GM18498 (cell line): ENCODE data around the gene UVSSA.

Source experiments
- ATAC-seq: cut with Tn5 transposase; IDR thresholded peaks from one replicate; pipeline ENCODE4 v1.9.1; 2021; ENCODE audit warnings: mild to moderate bottlenecking, moderate library complexity; ENCODE audit not compliant: unreplicated experiment

UVSSA gene

DNA sequence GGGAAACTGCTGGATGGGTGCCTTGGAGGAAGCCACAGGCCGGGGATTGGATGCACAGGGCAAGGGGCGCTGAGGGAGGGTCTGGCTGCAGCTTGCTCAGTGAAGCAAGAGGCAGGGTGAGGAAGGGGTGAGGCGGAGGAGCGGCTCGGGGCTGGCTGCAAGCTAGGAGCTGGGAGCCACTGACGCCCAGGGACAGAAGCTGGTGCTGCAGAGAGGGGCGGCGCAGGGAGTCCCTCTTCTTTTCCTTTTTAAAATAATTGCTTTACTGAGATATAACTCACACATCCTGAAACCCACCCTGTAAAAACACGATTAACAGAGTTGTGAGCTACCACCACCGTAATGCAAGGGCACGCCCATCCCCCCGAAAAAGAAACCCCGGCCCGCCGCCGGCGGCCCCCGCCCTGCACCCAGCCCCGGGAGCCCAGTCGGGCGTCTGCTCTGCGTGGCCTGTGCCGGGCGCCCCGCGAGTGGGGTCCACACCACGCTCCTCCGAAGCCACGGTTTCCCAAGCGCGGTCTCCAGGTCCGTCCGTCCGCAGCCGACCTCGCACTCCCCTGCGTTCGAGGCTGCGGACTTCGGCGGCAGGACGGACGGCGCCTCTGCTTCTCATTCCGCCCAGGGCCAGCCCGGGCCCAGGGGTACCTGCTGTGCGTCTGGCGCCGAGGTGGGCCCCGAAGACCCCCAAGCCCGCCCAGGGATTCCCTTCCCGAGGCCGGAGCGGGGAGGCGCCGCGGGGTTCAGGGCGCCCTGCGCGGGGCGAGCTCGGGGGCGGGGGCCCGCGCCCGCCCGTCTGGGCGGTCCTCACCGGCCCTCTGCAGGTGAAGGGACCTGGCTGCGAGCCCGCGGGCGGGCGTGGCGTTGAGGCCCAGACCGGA, 866 bp upstream of the UVSSA start:
- peak; percentile 5 for ATAC-seq

DNA sequence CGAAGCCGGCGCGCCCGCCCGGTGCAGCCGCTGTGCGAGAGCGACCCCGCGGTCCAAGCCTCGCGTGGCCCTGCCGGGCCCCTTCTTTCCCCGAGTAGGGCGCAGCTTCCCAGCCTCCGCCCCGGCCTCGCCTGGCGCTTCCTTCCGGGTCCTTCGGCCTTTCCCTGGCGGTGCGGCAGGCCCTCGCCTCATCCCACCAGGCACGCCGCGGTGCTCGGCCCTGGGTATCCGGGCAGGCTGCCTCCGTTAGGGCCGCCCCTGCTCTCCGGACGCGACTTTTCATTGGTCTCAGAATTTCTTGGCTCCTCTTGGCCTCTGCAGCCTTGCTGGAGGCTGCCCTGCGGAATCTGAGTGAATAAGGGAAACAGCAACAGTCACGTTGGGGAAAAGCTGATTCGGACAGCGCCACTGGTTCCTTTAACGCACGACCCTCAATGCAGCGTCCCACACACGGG, 429 bp downstream of the UVSSA start:
- ATAC-seq: peak; percentile 34

DNA sequence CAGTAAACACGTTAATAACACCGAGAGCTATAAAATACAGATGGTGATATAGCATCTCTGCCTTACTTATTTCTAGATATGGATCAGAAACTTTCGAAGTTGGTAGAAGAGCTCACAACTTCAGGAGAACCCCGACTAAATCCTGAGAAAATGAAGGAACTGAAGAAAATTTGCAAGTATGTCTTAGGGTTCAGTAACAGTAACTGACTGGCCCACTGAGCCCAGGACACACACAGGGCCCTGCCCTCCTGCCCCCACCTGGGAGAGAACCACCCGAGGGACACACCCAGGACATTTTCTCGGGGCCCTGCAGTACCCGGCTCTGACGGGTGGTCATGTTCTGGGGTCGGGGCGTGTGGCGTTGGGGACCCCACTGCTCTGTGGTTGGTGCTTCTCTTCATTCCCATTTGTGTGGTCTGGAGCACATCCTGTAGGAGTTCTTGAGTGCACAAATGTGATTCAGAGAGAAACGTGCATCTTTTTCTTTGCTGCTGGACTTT, 1.1 kb downstream of the UVSSA start:
- ATAC-seq: no peak

DNA sequence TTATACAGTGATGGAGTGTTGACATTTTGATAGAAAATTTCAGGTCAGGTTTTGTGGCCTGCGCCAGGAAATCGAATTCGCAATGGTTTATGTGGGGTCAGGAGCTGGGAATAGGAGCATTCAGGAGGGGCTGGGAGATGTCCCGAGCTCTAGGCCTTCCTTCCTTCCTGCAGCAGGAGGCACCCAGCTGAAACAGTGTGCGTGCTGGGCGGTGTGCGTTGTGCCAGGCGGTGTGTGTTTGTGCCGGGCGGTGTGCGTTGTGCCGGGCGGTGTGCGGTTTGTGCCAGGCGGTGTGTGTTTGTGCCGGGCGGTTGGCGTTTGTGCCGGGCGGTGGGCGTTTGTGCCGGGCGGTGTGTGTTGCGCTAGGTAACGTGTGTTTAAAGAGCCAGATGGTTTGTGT, 1.7 kb downstream of the UVSSA start:
- no peak for ATAC-seq

DNA sequence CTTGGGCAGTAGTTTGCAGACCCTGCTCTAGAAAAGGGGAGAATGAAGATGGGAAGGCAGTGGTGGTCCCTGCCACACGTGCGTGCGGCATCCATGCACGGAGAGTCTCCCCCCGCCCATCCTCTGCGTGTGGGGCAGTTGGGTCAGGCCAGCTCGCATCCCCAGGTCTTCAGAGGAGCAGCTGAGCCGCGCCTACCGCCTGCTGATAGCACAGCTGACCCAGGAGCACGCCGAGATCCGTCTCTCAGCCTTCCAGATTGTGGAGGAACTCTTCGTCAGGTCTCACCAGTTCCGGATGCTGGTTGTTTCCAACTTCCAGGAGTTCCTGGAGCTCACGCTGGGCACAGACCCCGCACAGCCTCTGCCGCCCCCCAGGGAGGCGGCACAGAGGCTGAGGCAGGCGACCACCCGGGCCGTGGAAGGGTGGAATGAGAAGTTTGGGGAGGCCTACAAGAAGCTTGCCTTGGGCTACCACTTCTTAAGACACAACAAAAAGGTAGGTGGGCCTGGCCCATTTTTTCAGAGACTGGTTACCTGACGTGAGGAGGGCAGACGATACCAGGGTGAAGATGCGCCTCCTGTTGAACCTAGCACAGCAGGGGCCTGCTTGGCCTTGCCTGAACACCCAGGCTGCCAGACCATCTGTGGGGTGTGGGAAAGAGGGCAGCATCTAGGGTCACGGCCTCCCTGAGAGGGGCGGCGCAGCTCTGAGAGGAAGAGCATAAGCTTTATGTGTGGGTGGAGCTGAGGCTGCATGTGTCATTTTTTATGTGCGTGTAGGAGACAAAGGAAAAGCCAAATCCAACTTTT, 2.6 kb downstream of the UVSSA start:
- ATAC-seq: no peak

DNA sequence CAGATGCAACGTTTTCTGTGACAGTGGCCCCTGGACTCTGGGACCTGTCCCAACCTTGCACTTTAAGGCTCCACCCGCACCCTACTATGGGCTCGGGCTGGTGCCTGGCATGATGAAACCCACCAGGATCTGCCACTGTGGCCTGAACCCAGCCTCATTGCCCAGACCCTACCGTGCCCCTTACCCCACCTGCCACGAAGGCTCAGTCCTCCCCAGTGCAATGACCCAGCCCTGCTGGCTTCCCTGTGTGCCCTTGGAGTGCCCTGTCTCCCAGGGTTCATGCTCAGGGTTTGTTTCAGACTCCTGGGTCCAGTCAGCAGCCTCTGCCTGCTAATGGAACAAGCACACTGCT, 3.1 kb downstream of the UVSSA start:
- ATAC-seq: no peak

DNA sequence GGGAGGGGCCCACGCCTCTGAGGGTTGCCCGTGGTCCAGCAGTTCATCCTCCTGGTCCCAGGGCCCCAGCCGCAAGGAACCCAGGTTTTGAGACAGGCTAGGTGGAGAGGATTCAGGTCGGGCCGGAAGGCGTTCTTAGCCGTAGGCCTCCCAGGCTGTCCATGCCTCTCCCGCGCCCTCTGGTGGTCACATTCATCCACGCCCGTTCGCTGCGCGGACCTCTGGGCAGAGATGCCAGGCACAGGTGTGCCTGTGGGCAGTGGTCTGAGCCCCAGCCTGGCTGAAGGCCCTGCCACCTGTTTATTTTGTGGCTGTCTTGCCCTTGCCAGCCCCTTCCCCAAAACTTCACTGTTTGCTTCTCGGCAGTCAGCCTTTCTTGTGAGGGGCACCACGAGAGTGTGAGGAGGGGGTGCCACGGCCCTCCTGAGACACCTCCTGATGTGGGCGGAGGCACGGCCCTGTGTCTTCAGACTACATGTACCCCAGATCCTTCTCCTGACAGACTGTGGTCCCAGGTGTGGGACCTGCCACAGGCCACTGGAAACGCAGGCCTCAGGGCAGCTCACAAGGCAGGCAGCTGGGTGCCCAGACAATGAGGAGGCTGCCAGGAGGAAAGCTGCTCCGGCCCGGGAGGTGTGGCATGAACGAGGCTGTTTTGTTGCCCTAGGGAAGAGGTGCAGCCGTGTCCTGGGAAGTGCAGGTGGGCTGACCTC, 5.0 kb downstream of the UVSSA start:
- no peak for ATAC-seq

DNA sequence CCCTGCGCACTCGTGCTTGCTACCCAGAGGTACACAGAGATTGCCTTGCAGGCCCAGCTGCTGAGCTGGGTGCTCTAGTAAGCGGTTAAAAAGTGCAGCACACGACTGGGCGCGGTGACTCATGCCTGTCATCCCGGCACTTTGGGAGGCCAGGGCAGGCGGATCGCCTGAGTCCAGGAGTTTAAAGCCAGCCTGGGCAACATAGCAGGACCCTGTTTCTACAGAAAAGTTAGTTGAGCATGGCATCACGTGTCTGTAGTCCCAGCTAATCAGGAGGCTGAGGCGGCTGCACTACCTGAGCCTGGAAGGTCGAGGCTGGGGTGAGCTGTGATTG, 5.5 kb downstream of the UVSSA start:
- no peak for ATAC-seq

DNA sequence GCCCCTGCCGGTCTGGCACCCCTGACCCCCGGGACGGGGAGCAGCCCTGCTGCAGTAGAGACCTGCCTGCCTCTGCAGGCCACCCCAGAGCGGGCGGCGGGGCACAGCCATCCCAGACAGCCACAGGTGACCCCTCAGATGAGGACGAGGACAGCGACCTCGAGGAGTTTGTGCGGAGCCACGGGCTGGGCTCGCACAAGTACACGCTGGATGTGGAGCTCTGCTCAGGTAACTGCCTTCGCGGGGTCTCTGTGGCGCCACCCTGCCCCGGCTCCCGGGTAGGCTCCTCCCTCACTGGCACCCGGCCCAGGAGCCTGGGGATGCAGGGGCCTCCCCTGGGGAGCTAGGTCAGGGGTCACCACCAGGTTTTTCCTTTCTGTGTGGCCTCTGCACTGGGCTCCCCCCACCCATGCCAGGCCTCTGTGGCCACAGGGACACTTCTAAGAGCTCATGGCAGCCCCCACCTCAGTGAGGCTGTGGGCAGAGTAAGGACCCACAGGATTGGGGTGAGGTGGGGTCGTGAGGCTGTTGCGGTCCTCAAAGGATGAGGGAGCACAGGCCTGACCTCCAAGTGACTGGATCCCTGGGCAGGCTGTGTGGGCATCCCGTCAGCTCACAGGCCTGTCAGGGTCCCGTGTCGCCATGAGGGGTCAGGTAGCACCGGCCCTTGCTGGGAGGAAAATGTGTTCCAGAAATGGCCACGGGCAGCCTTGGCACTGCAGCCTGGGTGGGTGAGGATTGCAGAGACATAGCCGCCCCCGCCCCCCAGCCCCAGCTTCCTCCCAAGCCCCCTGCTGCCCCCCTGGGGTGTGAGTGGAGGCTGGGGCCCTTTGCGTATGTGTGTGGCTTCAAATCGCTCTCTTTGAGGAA, 6.4 kb downstream of the UVSSA start:
- ATAC-seq: no peak

DNA sequence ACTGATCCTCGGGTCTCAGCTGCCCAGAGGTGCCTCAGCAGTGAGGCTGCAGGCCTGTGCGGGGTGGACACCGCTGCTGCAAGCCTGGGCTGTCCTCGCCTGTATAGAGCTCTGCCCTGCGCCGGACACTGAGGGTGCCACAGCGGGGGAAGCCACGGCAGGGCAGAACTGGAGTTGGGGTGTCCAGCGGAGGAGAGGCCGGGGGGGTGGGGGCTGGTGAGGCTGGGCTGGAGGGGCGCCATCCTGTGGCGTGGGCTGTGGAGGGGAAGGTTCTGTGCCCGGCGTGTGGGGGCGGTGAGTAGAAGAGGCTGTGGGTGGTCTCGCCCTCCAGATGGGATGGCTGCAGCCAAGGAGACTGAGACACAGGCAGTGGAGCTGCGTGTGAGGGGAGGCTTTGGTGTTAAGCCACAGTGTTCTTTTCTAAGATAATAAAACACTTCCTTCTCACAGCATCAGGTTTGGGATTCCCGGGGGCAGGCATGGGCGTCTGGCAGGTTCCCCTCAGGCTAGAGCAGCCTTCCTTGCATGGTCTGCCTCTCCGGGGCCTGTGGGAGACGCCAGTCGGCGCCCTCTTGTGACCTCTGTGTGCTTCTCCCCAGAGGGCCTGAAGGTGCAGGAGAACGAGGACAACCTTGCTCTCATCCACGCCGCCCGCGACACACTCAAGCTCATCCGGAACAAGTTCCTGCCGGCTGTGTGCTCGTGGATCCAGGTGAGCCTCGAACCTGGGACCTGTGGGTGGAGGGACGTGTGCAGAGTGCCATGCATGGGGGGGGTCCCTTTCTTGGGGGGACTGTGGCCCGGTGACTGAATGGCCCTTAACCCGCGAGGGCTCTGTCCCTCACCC, 7.4 kb downstream of the UVSSA start:
- no peak for ATAC-seq

DNA sequence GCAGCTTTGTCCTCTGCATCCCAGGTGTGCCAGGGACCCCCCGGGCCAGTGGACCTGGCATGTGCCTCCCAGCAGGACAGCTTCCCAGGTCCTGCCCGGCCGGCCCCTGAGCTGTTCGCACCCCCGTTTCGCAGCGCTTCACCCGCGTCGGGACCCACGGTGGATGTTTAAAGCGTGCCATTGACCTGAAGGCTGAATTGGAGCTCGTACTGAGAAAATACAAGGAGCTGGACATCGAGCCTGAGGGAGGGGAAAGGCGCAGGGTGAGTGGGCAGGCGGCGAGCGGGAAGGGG, 7.9 kb downstream of the UVSSA start:
- no peak for ATAC-seq

DNA sequence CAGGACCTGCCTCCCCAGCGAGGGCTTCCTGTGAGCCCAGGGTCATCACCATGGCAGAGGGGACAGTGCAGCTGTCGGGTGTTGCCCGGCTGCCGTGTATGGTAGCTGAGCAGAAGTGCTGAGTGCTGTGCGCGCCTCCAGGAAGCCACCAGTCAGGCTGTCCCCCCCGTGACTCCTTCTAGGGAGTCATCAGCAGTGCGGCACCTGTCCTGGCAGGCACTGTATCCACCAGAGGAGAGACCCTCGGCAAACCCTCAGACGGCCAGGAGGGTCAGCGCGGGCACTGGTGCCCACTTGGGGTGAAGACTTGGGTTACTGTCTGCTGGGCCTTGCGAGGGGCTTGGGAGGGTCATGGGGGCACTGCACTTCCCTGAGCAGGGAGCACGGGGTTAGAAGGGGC, 8.4 kb downstream of the UVSSA start:
- ATAC-seq: no peak

DNA sequence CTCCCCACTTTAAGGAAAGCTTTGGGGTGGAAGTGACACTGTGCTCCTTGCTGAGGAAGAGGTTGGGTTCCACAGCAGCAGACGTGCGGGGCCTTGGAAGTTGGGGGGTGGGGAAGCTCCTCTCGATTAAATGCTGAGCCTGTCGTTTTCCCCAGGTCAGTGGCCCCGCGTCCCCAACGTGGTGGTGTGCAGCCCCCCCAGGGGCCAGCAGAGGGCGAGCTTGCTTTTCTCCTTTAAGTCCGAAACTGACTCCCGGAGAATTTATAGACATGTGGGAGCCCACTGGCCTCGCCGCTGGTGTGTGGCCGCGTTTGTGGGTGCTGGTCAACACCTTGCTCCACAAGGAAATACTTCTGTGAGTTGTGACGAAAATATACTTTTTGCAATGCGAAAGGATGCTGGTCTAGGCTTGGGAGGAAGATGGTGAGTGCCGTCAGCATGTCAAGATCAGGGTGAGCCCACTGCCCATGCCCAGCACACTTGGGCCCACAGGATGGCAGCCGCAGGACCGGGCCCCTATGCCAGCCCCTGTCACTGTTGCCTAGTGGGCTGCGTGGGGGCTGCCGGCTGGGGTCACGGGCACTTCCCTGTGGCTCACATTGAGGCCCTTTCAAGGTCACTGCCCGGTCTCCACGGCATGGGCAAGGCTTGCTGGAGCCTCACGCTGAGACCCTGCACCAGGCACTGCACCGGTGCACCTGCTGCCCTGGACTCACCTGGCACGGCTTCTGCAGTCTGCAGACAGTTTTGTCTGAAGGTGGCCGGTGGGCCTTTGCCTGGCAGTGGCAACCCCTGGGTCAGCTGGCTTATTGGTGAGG, 9.4 kb downstream of the UVSSA start:
- ATAC-seq: no peak

DNA sequence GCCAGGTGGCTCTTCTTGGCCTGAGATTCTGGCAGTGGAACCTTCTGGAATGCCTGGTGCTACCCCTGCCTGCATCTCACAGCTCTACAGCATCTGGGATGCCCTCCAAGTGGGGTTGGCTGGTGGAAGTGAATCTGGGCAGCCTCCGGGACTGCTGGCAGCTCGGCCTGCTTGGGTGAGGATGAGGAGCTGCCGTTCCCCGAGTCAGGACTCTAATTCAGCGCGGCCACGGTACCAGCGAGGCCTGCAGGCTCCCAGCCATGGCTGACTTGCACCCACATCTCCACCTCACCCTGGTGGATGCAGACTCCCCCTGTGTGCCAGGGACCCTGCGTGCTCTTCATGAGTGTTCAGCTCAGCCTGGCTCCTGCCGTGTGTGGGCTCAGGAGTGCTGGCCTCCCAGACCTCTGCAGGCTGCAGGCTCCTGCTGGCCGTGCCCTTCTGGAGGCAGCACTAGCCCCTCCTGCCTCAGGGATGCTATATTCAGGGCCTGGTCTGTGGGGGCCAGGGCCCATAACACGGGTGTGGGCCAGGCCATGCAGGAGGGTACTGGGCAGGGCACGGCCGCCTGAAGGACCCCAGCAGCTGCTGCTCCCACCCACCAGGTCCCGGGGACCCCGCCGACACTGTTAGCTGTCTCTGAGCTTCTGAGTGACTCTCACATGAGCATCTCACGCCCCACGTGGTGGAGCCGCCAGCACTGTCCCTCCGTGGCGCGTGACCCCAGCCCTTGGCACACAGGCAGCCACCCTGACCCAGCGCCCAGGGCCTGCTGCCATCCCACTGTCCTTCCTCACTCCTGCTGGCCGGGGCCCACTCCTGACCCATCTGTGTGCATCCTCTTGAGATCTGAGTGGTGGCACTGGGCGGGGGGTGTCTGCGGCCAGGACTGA, 10.6 kb downstream of the UVSSA start:
- ATAC-seq: no peak

DNA sequence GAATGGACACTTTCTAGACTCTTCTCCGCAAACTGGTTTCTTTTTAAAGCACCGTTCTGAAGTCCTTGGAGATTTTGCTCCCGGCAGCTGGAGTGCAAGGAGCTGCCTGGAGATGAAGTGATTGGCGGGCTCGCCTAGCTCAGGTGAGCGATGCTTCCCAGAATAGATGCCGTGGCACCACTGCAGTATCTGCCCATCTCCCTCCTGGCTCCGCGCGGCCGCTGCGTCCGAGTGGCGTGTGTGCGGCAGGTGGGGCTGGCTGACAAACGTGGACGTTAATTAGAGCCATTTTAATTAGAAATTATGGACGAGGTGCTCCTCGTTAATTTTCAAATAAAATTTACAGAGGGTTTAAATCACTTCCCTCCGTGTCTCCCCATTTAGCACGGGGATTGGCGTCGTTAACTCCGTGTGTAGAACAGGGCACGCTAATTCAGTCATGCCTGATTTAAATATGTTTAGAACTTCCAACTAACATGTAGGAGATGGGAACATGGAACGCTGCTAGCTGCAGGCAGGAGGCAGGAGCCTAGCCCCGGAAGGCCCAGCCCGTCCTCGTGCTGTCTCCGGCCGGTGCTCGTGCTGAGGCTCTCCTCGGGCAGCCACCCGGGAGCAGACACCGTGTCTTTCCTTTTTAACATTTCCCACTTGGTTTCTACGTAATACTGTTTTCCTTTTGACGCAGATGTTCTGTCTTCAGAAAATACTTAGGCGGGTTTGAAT, 11.6 kb downstream of the UVSSA start:
- ATAC-seq: no peak

DNA sequence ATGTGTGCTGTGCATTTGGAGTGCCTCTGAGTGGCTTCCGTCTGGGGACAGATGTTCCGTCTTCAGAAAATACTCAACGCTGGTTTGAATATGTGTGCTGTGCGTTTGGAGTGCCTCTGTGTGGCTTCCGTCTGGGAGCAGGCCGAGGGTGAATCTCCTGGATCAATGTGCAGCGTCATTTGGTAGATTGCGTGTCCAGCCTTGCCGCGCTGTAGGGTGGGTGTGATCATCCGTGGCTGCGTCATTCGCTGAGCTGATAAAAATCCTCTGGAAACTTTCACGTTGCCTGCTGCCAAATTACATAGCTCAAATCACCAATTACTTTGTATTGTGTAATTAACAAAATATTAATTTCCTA, 12.1 kb downstream of the UVSSA start:
- ATAC-seq: no peak

DNA sequence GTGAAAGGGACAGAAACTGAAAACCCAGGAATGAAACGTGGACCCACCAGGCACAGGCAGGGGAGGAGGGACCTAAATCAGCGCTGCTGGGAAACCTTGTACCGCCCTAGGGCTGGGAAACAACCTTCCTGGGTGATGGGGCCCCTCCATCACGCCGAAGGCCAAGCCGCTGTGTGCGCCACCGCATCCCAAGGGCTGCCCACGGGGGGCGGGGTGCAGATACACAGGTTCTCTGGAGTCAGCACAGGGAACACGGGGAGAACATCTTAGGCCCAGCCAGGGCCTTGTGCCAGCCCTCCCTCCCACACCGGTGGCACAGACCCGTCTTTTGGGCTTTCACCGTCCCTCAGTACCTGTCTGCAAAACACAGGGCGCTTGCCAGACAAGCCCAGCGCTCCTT, 13.0 kb downstream of the UVSSA start:
- ATAC-seq: no peak
